Large intestine (tissue), 3 donors: ENCODE measurements around the gene INPP5F. TPM values are rescaled to one million over a fixed set of nuclear protein-coding genes. Genes with fewer than 3 reads are reported as not detected.
A peak's percentile ranks its signal among the peaks of the same experiment; 100 is the strongest.

ENCODE experiments used
- DNase-seq, 2 donors: peaks; one replicate each; pipeline versions ENCODE4 v3.0.0 to v3.0.0-alpha.2; 2013
- H3K27ac ChIP-seq: one replicate; pipeline ENCODE4 v1.5.1; 2013; ENCODE audit warnings: low read length
- H3K27me3 ChIP-seq: 2 replicates; pipeline ENCODE4 v1.6.1; 2013; ENCODE audit warnings: low read length; ENCODE audit not compliant: control insufficient read depth, insufficient read depth
- H3K36me3 ChIP-seq: 2 replicates; pipeline ENCODE4 v1.6.1; 2013; ENCODE audit warnings: low read length; ENCODE audit not compliant: control insufficient read depth, insufficient read depth
- H3K4me1 ChIP-seq: one replicate; pipeline ENCODE4 v1.6.1; 2013; ENCODE audit warnings: low read length; ENCODE audit not compliant: control insufficient read depth, insufficient read depth
- H3K4me3 ChIP-seq: one replicate; pipeline ENCODE4 v1.5.1; 2013; ENCODE audit warnings: low read length
- H3K9me3 ChIP-seq: one replicate; pipeline ENCODE4 v1.6.1; 2013; ENCODE audit warnings: mild to moderate bottlenecking, low read depth, low read length, moderate library complexity; ENCODE audit not compliant: control insufficient read depth
- WGBS: methylation state at CpG from one replicate; pipeline ENCODE4 v1.1.5; 2013; ENCODE audit warnings: low lambda C conversion rate; ENCODE audit not compliant: insufficient coverage; 5-methylcytosine and 5-hydroxymethylcytosine counted together
- polyA plus RNA-seq: library from polyadenylated mRNA; unstranded; fragments of 120-200 nt; gene quantifications from one replicate; pipeline ENCODE4 v1.2.1, GENCODE V29; 2013

Gene INPP5F
- polyA plus RNA-seq, 1 donor, result 24.7 TPM

- peaks cover 15% of the 10 kb centered on the region for H3K4me1 ChIP-seq
- WGBS, result no CpG with 5 or more reads among the region's 1 CpG
- H3K9me3 ChIP-seq, result no peaks in the 10 kb centered on the region
- no peak overlapping the region for H3K27ac ChIP-seq
- H3K4me3 ChIP-seq, result no peak overlapping the region
- H3K27me3 ChIP-seq, result no peaks in the 10 kb centered on the region
- no peak for DNase-seq
- no peaks in the 10 kb centered on the region for H3K36me3 ChIP-seq
Measured at GRCh38 chr10:119738962-119739361, 13.1 kb downstream of the INPP5F start.

- no peaks in the 10 kb centered on the region for H3K9me3 ChIP-seq
- H3K36me3 ChIP-seq, result no peaks in the 10 kb centered on the region
- H3K4me1 ChIP-seq, result peaks cover 15% of the 10 kb centered on the region
- H3K27me3 ChIP-seq, result no peaks in the 10 kb centered on the region
- H3K4me3 ChIP-seq, result no peak overlapping the region
- DNase-seq, result no peak
- WGBS, result no CpG with 5 or more reads among the region's 3 CpGs
- no peak overlapping the region for H3K27ac ChIP-seq
Measured at GRCh38 chr10:119740096-119740495, 14.2 kb downstream of the INPP5F start.

- no peaks in the 10 kb centered on the region for H3K9me3 ChIP-seq
- no peak overlapping the region for H3K4me3 ChIP-seq
- 93% methylated on average over 2 of the region's 8 CpGs for WGBS
- H3K4me1 ChIP-seq, result peaks cover 14% of the 10 kb centered on the region
- peak; percentile 43 to 70 for DNase-seq
- no peaks in the 10 kb centered on the region for H3K27me3 ChIP-seq
- peak overlapping the region; percentile 47 for H3K27ac ChIP-seq
- no peaks in the 10 kb centered on the region for H3K36me3 ChIP-seq
Measured at GRCh38 chr10:119742947-119743648, 17.2 kb downstream of the INPP5F start.

- peaks cover 4% of the 10 kb centered on the region for H3K4me1 ChIP-seq
- H3K36me3 ChIP-seq, result no peaks in the 10 kb centered on the region
- no peaks in the 10 kb centered on the region for H3K9me3 ChIP-seq
- no peak for DNase-seq
- H3K27ac ChIP-seq, result no peak overlapping the region
- no CpG with 5 or more reads among the region's 12 CpGs for WGBS
- no peaks in the 10 kb centered on the region for H3K27me3 ChIP-seq
- H3K4me3 ChIP-seq, result no peak overlapping the region
Measured at GRCh38 chr10:119747940-119748339, 22.1 kb downstream of the INPP5F start.

- Histone ChIP-seq H3K27ac (no peak overlapping the region), H3K4me1 (peaks cover under 1% of the 10 kb centered on the region), H3K27me3 (no peaks in the 10 kb centered on the region), H3K36me3 (no peaks in the 10 kb centered on the region), H3K9me3 (no peaks in the 10 kb centered on the region), H3K4me3 (no peak overlapping the region)
- WGBS, result no CpG with 5 or more reads among the region's 12 CpGs
- DNase-seq, result no peak
Measured at GRCh38 chr10:119748871-119749270, 23.0 kb downstream of the INPP5F start.

- peaks cover 7% of the 10 kb centered on the region for H3K4me1 ChIP-seq
- no peaks in the 10 kb centered on the region for H3K9me3 ChIP-seq
- no peak overlapping the region for H3K27ac ChIP-seq
- no peak overlapping the region for H3K4me3 ChIP-seq
- no peak for DNase-seq
- no peaks in the 10 kb centered on the region for H3K36me3 ChIP-seq
- H3K27me3 ChIP-seq, result no peaks in the 10 kb centered on the region
- no CpG with 5 or more reads among the region's 7 CpGs for WGBS
Measured at GRCh38 chr10:119749455-119749854, 23.6 kb downstream of the INPP5F start.

- H3K4me3 ChIP-seq, result no peak overlapping the region
- 27% methylated on average over 3 of the region's 9 CpGs for WGBS
- H3K27ac ChIP-seq, result no peak overlapping the region
- DNase-seq, result peak; percentile 55 to 65
- H3K4me1 ChIP-seq, result peaks cover 11% of the 10 kb centered on the region
- no peaks in the 10 kb centered on the region for H3K36me3 ChIP-seq
- H3K27me3 ChIP-seq, result no peaks in the 10 kb centered on the region
- no peaks in the 10 kb centered on the region for H3K9me3 ChIP-seq
Measured at GRCh38 chr10:119750391-119751230, 24.8 kb downstream of the INPP5F start.

GRCh38 chr10:119753309-119753708 is 27.5 kb downstream of the INPP5F start:
- Histone ChIP-seq H3K27ac (no peak overlapping the region), H3K4me3 (no peak overlapping the region), H3K36me3 (no peaks in the 10 kb centered on the region), H3K9me3 (no peaks in the 10 kb centered on the region), H3K27me3 (no peaks in the 10 kb centered on the region), H3K4me1 (peaks cover 11% of the 10 kb centered on the region)
- WGBS, result 63% methylated on average over 1 of the region's 2 CpGs
- no peak for DNase-seq

GRCh38 chr10:119754085-119754484 is 28.2 kb downstream of the INPP5F start:
- peaks cover 11% of the 10 kb centered on the region for H3K4me1 ChIP-seq
- no peak overlapping the region for H3K27ac ChIP-seq
- no peaks in the 10 kb centered on the region for H3K27me3 ChIP-seq
- WGBS, result no CpG with 5 or more reads among the region's 5 CpGs
- no peaks in the 10 kb centered on the region for H3K36me3 ChIP-seq
- DNase-seq, result peak; percentile 48 to 70
- no peaks in the 10 kb centered on the region for H3K9me3 ChIP-seq
- no peak overlapping the region for H3K4me3 ChIP-seq

- H3K27ac ChIP-seq, result peak overlapping the region; percentile 6
- H3K4me1 ChIP-seq, result peaks cover 11% of the 10 kb centered on the region
- no peaks in the 10 kb centered on the region for H3K9me3 ChIP-seq
Measured at GRCh38 chr10:119754936-119755335, 29.1 kb downstream of the INPP5F start.

More at GRCh38 chr10:119754936-119755335, 29.1 kb downstream of the INPP5F start:
- Histone ChIP-seq H3K36me3 (no peaks in the 10 kb centered on the region), H3K27me3 (no peaks in the 10 kb centered on the region), H3K4me3 (no peak overlapping the region)
- WGBS, result 100% methylated on average over 1 of the region's 4 CpGs
- DNase-seq, result peak; percentile 49 to 61
